Thoracic aorta (tissue), 2 donors: ENCODE data around the gene AUNIP. TPM values are rescaled to one million over a fixed set of nuclear protein-coding genes. Genes with fewer than 3 reads are reported as not detected.

Experiments
- ATAC-seq: fragments of 150-250 bp; one replicate; pipeline ENCODE4 v1.8.0; 2017; ENCODE audit warnings: low read depth; ENCODE audit not compliant: insufficient number of reproducible peaks, low FRiP score
- DNase-seq: peaks from one replicate; pipeline ENCODE4 v3.0.0-alpha.2; 2020; ENCODE audit warnings: low spot score
- H3K27ac ChIP-seq, 2 donors: fragments of 200-600 bp; sonication (generic); 1 replicate in 1 of 2; 2 replicates in 1 of 2; pipeline ENCODE4 v1.5.1; 2016; ENCODE audit warnings: mild to moderate bottlenecking in 2 of 2, moderate library complexity in 2 of 2
- H3K27me3 ChIP-seq: fragments of 200-600 bp; sonication (generic); replicated peaks from 2 replicates; pipeline ENCODE4 v1.6.0; 2016; ENCODE audit warnings: mild to moderate bottlenecking; ENCODE audit not compliant: insufficient read depth
- H3K36me3 ChIP-seq: fragments of 200-600 bp; sonication (generic); one replicate; pipeline ENCODE4 v1.5.1; 2016
- H3K4me1 ChIP-seq, 2 donors: fragments of 200-600 bp; sonication (generic); 1 replicate in 1 of 2; 2 replicates in 1 of 2; pipeline versions ENCODE4 v1.5.1 to v1.6.0; 2016; ENCODE audit warnings: low read depth in 2 of 2, mild to moderate bottlenecking in 1 of 2; ENCODE audit not compliant: control insufficient read depth in 1 of 2
- H3K4me3 ChIP-seq: fragments of 200-600 bp; sonication (generic); 2 replicates; pipeline ENCODE4 v1.5.1; 2016; ENCODE audit warnings: mild to moderate bottlenecking
- H3K9me3 ChIP-seq: fragments of 200-600 bp; sonication (generic); 2 replicates; pipeline ENCODE4 v1.5.1; 2016
- CTCF ChIP-seq: fragments of 200-600 bp; sonication (generic); IDR thresholded peaks from one replicate; pipeline ENCODE4 v1.5.1; 2019; ENCODE audit warnings: antibody characterized with exemption
- total RNA-seq, 2 donors: library from RNA; depleted of rRNA; stranded (reverse); fragments of >200 nt; gene quantifications; one replicate each; pipeline versions ENCODE4 v1.1.0 to v1.2.3, GENCODE V29; 2016

AUNIP gene
- total RNA-seq, 2 donors from 2014 or later: not detected

DNA sequence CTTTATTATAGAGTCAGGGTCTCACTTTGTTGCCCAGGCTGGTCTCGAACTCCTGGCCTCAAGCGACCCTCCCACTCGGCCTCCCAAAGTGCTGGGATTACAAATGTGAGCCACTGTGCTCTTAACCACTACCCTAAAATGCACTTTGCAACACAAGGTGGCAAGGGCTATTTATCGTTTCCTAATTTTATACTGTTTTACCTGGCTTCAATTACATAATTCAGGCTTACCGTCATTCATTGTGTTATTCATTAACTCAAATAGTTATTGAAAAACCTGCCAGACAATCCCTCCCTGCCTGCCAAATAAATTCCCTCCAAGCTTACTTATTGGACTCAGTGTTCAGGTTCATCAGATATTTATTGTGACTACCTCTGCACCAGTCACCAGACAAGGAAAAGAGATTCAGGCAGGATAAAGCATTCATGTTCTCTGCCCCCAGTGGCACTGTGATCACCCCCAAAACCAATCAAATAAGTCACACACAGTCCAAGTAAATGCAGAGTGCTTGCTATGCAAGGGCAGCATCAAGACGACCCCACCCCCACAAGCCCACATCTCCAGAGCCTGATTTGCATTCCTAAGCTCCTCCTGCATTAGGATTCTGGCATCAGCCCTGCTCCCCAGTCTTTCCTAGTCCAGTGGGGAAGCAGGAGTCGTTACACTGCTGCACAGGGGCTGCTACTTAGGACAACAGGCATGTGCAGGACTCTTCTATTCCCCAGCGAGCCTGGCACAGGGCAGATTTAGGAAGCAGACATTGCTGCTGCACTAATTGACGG is 8.1 kb upstream of the AUNIP start:
- no peak for ATAC-seq

GRCh38 chr1:25866288-25866687 is 7.0 kb upstream of the AUNIP start:
- Histone ChIP-seq H3K27me3 (no peaks in the 10 kb centered on the region), H3K4me1 (no peaks in the 10 kb centered on the region), H3K27ac (no peak overlapping the region), H3K9me3 (no peaks in the 10 kb centered on the region), H3K4me3 (no peak overlapping the region), H3K36me3 (peaks cover 4% of the 10 kb centered on the region)
- ATAC-seq (no peak), DNase-seq (no peak)
- no peak for TF ChIP-seq CTCF

More for the DNA sequence above, 8.1 kb upstream of the AUNIP start:
- Histone ChIP-seq H3K27me3 (no peaks in the 10 kb centered on the region), H3K27ac (no peak overlapping the region), H3K36me3 (peaks cover 4% of the 10 kb centered on the region), H3K4me3 (no peak overlapping the region), H3K9me3 (no peaks in the 10 kb centered on the region), H3K4me1 (peaks cover 3 to 8% of the 10 kb centered on the region in 2 donors)
- TF ChIP-seq CTCF: no peak
- DNase-seq: no peak

DNA sequence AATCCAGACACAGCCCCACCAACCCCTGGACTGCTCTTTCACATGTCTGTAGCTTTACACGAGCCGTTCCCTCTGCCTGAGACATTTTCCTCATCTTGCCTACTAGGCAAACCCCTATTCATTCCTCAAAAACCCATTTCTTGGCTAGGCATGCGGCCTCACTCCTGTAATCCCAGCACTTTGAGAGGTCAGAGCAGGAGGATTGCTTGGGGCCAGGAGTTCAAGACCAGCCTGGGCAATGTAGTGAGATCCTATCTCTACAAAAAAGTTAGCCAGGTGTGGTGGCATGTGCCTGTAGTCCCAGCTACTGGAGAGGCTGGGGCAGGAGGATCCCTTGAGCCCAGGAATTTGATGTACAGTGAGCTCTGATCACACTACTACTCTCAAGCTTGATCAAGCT is 5.2 kb upstream of the AUNIP start:
- H3K4me3 ChIP-seq: no peak overlapping the region
- no peak for TF ChIP-seq CTCF
- H3K27me3 ChIP-seq: no peaks in the 10 kb centered on the region
- peaks cover 0 to 5% of the 10 kb centered on the region in 2 donors for H3K4me1 ChIP-seq
- H3K27ac ChIP-seq: no peak overlapping the region
- no peaks in the 10 kb centered on the region for H3K9me3 ChIP-seq
- no peak for ATAC-seq
- no peak for DNase-seq
- peaks cover 4% of the 10 kb centered on the region for H3K36me3 ChIP-seq

- Histone ChIP-seq H3K27ac (no peak overlapping the region), H3K27me3 (no peaks in the 10 kb centered on the region)
- ATAC-seq: no peak
These were observed 4.4 kb upstream of the AUNIP start for GRCh38 chr1:25863486-25864262.

More at GRCh38 chr1:25863486-25864262, 4.4 kb upstream of the AUNIP start:
- TF ChIP-seq CTCF: no peak
- no peak for DNase-seq
- H3K36me3 ChIP-seq: peaks cover 4% of the 10 kb centered on the region
- peaks cover 4 to 10% of the 10 kb centered on the region in 2 donors for H3K4me1 ChIP-seq
- no peaks in the 10 kb centered on the region for H3K9me3 ChIP-seq
- no peak overlapping the region for H3K4me3 ChIP-seq
